GM03348 (cell line): Measurements from ENCODE around the gene MYBL2.
"Not testable (repeated sequence)": the region's sequence is repeated elsewhere in the genome, so short reads cannot be mapped to it uniquely, and the experiment has no call there.

Experiments
- DNase-seq: peaks from one replicate; pipeline ENCODE4 v3.0.0; 2012; ENCODE audit warnings: low spot score

The MYBL2 gene

GRCh38 chr20:43751167-43752050, 84.5 kb downstream of the MYBL2 start:
- peak; percentile 58 for DNase-seq

- DNase-seq, result no peak
Observed at GRCh38 chr20:43752051-43752360, 85.1 kb downstream of the MYBL2 start.

DNA sequence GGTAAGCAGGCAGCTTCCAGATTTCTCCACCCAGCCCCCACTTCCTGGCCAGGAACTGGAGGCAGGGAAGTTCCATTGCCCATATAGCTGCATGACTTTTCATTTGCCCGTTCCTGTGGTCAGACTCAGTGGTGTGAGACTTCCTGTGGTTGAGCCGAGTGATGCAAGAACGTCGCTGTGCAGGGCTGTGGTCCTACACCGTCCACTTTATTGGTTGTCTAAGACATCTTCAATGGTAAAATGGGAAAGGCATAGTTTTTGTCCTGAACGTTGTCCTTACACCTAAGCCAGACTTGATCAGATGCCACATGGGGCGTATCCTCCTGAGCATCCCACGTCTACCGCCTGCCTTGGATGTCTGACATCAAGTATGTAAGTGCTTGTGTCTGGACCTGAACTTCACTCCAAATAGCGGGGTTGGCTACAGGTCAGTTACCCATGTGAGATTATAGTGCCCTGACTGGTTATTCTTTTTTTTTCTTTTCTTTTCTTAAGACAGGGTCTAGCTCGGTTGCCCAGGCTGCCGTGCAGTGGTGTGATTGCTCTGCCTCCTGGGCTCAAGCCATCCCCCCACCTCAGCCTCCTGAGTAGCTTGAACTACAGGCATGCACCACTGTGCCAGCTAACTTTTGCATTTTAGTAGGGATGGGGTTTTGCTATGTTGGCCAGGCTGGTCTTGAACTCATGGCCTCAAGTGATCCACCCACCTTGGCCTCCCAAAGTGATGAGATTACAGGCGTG, 85.8 kb downstream of the MYBL2 start:
- peak; percentile 81 for DNase-seq

GRCh38 chr20:43755390-43755789, 88.5 kb downstream of the MYBL2 start:
- peak; percentile 74 for DNase-seq

DNA sequence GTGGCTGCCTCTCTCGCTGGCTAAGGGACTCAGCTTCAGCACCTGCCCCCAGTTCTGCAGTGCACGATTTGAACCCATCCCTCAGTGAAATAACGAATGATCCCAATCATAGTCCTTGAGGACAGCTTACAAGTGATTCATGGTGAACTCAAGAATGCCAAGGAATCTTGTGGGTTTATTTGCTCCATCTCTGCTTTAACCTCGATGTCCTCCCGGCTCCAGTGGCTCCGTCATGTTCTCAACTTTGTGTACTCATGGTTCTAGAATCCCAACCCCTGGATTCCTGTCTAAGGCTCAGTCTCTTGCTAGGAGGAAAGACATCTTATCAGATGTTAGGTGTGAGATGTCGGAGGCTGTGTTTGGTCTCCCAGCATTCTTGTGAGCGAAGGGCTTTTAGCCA, 88.9 kb downstream of the MYBL2 start:
- DNase-seq, result peak; percentile 64

DNA sequence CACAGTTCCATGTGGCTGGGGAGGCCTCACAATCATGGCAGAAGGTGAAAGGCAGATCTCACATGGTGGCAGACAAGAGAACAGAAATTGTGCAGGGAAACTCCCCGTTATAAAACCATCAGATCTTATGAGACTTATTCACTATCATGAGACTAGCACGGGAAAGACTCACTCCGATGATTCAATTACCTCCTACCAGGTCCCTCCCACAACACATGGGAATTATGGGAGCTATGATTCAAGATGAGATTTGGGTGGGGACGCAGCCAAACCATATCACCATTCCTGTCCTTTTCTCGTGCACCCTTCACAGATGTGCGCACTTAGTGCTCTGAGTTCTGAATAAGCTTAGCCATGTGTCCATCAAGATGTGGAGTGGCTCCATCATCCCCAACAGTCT, 91.0 kb downstream of the MYBL2 start:
- DNase-seq, result not testable (repeated sequence)

- no peak for DNase-seq
Observed at GRCh38 chr20:43761386-43762340, 94.7 kb downstream of the MYBL2 start.

DNA sequence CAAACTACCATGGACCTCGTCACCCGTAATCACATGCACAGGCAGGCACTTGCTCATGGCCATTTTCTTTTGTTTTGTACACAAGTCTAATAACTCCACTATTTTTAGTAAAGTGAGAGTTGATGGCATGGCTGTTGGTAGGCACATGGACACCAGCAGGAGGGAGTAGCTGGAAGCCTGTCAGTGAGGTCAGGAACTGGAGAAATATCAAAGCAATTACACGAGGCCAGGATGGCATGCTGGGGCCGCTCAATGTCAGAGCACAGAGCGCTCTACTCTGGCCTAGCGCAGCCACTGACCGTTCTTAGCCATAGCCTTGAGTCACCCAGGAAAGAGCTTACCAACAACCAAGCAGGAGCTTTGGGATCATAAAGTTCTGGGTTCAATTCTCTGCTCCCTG, 96.0 kb downstream of the MYBL2 start:
- DNase-seq, result no peak

DNA sequence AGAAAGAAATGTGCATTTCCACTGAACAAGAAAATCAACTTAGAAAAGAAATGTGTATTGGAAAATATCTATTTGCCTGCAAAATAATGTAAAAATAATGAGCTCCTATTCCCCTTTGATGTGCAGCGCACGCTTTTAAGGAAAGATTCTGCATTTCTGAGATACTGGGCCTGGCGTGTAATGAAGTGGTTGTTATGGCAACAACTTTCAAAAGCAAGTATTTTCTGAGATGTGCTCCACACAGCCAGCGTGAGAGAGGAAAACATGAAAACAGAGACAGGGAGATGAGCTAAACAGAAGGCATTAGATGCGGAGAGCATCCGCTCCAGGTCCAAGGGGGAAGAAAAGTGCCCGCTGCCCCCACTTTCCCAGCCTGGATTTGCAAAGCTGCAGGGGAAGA, 99.0 kb downstream of the MYBL2 start:
- DNase-seq, result no peak
